ENCODE data around the gene C19orf73.
"Not testable (repeated sequence)": the region's sequence is repeated elsewhere in the genome, so short reads cannot be mapped to it uniquely, and the experiment has no call there.

The C19orf73 gene

DNA sequence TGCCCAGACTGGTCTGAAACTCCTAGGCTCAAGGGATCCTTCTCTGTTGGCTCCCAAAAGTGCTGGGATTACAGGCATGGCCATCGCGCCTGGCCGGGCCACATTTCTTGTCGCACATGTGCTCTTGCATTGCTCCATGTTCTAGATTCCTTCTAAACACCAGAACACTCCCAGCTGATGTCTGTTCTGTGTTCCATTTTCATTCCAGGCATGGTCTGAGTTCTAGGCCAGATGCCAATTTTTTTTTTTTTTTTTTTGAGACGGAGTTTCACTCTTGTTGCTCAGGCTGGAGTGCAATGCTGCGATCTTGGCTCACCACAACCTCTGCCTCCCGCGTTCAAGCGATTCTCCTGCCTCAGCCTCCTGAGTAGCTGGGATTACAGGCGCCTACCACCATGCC lies 2.9 kb upstream of the C19orf73 start:
- not testable (repeated sequence) for DNase-seq

DNA sequence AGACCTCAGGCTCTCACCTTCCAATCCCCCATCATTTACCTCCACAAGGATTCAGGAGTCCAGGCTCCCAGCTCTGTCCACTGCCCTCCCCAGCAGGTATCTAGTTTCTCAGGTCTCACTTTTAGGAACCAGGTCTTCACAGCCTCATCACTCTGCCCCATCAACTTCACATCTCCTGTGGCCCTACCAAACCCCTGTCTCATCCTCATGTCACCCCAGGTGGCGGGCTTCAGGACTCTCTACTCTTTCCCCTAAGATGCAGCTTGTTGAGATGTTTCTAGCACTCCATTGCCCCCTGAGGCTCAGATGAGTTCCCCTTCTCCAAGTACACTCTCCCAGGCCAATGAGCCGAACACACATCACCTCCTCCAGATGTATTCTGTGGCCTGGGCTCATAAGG lies 1.9 kb upstream of the C19orf73 start:
- DNase-seq = no peak

DNA sequence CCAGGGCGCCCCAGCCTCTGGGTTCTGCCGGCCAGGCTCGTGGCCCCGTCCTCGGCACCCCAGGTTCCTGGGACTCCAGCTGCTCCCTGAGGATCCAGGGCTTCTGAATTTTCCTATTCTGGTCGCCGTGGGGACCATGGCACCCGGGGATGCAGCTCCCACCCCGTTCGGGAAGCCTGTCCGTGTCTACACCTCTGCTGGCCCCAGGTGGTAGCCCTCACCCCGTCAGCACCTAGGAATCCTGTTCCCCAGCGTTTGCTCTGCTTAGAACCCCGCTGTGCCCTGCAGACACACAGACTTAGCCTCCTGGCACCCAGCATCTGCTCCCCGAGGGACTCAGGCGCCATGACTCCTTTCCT lies 1.4 kb upstream of the C19orf73 start:
- no peak for DNase-seq

DNA sequence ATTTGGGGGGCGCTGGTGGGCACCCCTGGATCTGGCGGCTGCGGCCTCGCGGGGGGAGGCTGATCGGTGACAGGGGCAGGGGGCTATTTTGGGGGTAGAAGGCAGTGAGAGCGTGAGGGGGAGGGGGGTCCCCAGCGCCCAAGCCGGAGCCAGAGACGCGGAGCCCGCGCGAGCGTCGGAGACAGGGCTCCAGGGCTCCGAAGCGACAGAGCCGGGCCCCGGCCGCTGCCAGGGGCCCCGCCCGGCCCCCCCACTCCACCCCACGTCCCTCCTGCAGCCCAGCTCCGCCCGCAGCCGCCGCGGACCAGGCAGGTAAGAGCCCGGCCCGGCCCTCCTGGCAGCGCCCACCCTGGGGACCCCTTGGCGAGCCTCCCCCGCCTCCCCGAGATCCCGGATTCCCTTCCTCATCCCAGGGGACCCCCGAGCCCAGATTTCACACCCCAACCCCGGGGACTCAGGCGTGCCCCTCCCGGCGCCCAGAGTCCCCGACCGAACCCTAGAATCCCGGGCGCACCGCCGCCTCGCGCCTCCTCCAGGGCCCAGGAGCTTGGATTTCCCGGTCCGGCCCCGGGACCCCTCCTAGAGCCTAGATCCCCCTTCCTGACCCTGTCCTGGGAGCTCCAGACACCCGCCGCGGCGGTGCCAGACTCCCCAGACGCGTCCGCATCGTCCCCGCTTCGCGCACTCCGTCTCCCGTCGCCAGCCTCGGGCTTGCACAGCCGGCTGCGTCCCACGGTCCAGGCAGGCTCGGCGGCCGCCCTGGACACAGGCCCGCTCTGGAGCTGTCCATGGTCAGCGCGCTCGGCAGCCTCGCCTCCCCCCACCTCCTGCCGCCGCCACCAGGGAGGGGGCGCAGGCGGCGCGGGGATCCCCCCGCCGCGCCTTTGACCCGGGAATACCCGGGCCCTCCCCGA lies 725 bp upstream of the C19orf73 start, which contains the start of gene PPFIA3:
TSS of gene PPFIA3 (plus strand) at position 134 of the 914 bp plus-strand sequence. CDS start 8,330 bp downstream, outside the sequence.
- DNase-seq = no peak

DNA sequence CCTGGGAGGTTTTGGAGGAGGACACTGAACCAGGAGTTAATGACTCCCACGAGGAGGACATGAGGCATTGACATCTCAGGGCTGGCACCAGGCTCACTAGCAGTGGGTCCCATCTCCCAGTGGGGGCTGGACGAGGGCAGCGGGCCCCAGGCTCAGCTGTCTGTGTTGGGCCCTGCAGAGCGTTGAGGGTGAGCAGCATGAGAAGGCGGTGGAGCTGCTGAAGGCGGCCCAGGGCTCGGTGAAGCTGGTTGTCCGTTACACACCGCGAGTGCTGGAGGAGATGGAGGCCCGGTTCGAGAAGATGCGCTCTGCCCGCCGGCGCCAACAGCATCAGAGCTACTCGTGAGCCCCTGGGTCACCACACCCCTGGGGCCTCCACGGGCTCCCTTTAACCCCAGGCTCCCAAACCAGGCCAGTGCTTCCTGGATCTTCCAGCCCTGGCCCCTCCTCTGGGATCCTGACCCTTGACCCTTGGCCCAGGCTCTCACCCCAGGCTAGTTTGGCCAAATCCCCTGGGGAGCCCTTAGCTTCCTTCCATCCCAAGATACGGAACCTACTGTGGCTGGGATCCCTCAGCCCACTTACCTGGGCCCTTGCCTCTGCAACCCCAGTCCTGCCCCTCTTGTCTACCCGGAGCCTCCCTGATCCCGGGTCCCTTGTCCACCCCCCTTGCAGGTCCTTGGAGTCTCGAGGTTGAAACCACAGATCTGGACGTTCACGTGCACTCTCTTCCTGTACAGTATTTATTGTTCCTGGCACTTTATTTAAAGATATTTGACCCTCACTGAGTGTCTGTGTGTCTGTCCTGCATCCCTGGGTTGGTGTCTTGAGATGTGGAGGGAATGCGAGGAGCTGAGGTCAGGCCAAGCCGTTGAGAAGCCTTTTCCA lies 1.0 kb downstream of the C19orf73 start:
- DNase-seq = no peak

DNA sequence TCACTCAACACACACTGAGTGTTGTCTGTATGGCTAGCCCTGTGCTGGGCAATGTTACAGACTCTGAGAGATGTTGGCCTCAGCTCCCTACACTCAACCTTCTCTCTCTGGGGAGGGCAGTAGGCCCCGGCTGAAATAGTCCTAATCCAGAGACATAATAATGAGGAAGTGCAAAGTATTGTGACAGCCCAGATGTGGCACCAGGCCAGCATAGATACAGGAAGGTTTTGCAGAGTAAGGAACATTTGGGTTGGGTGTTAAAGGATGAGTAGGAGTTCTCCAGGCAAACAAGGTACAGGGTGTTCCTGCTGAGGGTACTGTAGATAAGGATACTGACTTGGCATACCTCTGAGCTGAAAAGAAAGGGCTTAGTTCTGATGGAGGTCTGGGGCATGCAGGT lies 2.4 kb downstream of the C19orf73 start:
- DNase-seq = no peak

DNA sequence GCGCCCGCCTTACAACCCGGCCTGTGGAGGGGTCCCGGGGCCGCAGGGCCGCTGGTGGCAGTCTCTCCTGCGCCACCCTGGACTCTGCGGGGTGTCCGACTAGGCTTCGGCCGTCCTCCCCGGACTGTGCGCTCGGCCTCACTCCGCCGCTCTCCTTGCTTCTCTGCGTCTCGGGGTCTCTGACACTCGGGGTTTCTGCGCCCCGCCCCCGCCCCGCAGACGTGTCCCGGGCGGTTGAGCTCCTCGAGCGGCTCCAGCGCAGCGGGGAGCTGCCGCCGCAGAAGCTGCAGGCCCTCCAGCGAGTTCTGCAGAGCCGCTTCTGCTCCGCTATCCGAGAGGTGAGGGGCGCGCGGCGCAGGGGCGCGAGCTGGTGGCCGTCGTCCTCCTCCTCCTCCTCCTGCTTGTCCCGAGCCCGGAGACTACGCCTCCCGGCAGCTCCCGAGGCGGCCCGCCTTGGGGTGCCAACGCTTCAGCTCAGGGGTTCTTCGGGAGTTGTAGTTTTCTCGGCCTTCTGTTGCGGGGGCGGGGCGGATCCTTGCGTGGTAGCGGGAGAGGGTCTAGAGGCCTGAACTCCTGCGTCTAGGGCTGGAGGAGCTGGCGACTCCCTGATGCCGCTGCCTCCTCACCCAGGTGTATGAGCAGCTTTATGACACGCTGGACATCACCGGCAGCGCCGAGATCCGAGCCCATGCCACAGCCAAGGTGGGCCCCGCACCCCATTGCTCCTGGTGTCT lies 4.1 kb downstream of the C19orf73 start:
- DNase-seq = no peak

DNA sequence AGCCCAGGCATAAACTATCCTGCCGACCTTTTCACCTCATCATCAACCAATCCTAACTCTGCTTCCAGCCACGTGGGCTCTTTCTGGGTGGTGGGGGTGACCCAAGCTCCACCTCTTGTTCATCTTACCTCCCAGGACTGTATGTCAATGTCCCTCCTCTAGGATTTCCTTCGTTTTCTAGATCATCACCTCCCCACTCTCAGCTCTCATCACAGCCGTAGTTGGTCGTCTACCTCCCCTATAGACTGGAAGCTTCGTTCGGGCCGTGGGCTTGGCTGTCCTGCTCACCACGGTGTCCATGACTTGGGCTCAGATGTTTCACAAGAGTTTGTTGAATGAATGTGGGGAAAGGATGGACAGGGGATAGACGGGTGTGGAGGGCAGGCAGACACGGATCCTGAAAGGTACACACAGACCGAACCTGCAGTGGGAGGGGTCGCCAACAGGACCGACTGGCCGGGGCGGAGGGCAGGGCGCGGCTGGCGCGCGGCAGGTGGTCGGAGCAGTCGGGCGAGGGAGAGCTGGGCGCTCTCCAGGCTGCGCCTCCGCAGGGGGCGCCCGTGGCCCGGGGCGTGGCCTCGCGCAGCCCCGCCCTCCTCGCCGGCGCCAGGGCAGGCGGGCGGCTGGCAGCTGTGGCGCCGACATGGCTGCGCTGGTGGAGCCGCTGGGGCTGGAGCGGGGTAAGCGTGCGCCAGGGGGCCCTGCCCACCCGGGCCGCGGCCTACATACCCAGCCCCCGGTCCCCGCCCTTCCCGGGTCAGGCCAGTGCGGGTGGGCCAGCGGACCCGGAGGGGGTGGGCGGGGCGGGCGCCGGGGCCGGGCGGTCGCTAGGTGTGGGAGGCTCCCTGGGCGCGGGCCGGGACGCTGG lies 4.9 kb downstream of the C19orf73 start, which contains the start of gene LIN7B:
TSS of gene LIN7B (plus strand) at position 609 of the 868 bp plus-strand sequence. CDS start at position 644, 35 bp downstream.
- peak; percentile 57 to 72 for DNase-seq

DNA sequence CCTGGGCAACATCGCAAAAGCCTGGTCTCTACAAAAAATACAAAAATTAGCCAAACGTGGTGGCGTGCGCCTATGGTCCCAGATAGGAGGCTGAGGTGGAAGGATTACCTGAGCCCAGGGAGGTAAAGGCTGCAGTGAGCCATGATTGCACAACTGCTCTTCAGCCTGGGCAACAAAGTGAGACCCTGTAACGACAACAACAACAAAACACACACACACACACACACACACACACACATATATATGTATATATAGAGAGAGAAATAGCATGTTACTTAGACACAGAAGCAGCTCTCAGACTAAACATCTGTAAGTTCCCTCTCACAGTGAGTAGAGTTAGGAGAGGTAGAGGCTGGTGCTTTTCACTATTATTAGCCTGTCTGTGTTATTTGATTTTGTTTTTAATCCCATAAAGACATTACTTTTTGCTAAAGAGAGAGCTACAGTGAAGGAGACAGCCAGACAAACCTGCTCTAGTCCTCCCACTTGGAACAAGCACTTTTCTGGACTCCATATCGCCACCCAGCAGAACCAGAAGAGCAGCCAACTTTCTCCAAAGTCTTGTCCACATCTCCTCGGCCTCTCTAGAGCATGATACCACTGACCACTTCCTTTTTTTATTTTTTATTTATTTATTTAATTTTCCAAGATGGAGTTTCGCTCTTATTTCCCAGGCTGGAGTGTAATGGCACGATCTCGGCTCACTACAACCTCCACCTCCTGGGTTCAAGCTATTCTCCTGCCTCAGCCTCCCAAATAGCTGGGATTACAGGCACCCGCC lies 7.5 kb downstream of the C19orf73 start:
- DNase-seq = no peak

DNA sequence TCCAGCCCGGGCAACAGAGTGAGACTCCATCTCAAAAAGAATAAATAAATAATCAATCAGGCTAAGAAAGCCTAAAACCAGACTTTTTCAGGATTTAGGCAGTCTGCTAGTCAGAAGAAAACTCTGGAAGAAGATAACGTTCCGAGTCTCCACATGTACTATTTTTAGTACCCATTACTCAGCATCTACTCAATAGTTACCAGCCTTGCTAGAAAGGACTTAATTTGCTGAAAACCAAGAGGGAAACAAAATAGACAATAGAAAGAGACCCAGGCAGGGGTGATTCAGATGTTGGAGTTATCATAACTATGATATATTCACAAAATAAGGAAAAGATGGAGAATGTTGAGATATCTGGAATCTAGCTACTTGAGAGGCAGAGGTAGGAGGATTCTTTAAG lies 8.4 kb downstream of the C19orf73 start:
- DNase-seq = no peak

DNA sequence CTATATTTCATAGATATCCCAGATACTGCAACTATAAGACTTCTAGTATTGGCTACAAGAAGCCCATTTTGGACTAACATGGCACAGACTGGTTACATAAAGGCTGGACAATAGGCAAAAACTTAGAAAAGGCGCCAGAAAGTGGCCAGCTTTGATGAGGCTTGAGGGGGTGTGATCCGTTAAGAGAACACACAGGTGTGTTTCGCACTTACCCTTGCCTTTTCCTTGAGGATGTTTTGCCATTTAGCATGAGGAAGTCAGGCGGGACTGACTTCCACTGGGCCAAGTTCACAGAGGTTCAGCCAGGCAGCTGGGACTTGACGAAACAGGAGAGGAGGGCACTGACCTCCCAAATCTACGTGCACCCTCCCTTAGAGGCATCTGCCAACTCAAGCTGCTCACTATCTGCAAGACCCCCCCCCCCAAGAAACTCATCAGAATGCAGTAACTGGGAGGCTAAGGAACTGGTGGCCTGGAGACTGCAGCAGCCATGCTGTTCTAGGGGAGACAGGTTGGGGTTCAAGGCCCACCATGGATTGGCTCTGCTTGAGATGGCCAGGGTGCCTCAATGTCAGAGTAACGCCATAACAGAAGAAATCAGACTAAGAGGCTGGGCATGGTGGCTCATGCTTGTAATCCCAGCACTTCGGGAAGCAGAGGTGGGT lies 9.2 kb downstream of the C19orf73 start:
- DNase-seq = no peak

DNA sequence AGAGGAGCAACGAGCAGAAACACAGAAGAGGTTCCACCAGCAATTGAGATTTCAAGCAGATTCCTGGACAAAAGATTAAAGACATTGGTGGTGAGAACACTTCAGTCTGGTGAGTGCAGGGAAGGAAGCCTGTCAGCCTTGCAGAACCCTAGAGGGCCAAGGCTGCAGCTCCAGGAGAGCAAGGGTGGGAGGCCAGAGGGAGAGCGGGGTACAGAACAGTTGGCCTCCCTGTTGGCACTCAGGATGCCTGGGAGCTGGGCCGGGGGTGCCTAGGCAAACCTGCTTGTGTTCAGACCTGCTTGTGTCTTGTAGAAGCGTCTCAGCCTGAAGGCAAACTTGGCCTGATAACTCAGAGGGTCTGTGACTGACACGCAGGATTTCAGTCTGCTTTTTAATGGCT lies 9.9 kb downstream of the C19orf73 start:
- DNase-seq = no peak

DNA sequence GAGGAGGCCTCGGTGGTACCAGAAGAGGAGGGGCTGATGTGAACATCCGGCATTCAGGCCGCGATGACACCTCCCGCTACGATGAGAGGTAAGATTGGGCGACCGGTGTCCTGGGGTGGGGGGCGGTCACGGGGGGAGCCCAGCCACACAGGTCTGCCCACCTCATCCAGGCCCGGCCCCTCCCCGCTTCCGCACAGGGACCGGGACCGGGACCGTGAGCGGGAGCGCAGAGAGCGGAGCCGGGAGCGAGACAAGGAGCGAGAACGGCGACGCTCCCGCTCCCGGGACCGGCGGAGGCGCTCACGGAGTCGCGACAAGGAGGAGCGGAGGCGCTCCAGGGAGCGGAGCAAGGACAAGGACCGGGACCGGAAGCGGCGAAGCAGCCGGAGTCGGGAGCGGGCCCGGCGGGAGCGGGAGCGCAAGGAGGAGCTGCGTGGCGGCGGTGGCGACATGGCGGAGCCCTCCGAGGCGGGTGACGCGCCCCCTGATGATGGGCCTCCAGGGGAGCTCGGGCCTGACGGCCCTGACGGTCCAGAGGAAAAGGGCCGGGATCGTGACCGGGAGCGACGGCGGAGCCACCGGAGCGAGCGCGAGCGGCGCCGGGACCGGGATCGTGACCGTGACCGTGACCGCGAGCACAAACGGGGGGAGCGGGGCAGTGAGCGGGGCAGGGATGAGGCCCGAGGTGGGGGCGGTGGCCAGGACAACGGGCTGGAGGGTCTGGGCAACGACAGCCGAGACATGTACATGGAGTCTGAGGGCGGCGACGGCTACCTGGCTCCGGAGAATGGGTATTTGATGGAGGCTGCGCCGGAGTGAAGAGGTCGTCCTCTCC lies 11.1 kb downstream of the C19orf73 start:
- DNase-seq = no peak

DNA sequence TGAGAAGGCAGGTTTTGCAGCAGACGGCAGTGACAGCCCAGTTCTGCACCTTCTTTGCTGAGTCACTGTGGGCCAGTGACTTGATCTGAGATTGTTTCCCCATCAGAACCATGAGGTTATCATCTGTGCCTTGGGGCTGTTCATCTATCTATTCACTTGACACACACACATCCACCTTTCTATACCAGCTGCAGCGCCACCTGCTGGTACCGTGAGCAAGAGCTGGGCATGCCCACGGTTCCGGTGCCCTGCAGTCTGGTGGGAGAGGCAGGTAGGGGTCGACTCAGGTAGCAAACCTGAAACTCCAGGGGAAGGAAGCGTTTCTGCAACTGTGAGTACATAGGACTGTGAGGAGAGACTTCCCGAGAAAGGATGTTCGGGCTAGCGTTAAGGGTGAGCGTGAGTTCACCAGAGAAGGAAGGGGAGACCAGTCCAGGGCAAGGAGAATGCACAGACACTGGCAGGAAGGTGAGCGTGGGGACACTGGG lies 12.3 kb downstream of the C19orf73 start:
- DNase-seq = peak; percentile 34 to 42

DNA sequence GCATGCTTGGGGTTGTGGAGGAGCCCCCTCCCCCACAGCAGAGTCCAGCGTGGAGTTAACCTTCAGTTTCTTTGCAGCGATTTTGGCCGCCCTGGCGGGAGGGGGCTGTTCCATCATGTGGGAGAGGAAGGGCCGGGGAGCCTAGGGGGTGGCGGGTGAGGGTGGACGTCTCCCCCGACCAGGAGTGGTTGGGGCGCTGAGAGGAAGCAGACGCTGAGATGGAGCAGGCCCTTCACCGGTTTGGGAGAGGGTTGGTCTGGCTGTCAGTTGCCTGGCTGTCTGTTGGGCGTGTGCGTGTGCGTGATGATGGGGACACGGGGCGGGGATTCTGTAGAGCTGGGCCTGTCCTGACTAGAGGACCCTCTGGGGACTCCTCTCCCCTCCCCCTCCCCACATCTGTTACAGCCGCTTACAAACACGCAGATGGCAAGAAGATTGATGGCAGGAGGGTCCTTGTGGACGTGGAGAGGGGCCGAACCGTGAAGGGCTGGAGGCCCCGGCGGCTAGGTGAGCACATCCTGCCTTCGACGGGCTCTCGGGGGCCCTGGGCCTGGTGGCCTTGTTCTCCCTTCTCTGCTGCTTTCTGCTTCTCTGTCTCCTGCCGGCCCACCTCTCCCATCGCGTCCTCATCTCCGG lies 14.6 kb downstream of the C19orf73 start:
- no peak for DNase-seq

DNA sequence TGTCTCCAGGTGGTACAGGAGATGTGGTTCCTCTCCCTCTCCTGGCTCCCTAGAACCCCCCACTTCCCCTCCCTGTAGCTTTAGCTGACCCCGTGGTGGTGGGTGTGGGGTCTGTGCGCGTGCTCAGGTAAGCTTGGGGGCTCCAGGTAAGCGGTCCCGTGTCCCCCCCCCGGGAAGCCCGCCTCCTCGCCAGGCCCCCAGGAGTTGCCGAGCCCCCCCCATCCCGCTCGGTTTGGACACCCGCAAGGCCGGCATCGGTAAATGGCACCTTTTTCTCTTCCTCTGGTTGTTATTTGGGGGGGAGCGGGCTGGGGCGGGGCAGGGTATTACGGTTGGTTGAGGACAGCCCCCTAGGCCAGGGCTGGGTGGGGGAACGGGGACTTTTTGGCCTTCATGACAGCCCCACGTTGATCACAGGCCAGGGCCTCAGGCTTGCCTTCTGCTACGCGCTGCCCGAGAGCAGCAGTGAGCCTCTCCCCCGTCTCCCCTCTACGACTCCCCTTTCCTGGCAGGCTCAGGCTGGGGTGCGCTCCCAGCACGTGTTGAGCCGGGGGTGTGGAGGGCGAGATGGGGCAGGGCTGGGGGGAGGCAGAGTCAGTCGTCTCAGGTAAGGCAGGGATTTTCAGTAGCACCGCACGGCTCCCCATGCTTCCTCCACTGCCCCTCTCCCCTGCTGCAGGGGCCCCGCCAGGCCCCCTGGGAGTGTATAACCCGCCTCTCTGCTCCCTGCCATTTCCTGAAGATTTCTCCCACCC lies 15.4 kb downstream of the C19orf73 start:
- no peak for DNase-seq

DNA sequence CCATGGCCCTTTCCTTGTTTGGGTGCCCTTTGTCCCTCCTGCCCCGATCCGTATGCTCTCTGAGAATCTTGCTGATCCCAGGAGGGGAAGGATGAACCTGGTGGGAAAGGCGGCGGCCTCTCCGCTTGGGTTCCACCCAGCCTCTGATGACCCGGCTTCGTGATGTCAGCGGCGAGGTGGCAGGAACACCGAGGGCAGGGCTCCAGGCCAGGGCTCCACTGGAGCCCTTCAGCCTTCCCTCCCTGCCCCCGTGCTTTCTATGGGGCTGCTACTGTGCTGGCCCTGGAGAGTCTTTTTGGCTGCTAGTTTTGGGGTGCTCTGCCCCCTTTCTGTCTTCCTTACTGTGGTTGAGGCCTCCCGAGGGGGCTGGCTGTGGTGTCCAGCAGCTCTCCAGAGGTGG lies 16.6 kb downstream of the C19orf73 start:
- DNase-seq = no peak

DNA sequence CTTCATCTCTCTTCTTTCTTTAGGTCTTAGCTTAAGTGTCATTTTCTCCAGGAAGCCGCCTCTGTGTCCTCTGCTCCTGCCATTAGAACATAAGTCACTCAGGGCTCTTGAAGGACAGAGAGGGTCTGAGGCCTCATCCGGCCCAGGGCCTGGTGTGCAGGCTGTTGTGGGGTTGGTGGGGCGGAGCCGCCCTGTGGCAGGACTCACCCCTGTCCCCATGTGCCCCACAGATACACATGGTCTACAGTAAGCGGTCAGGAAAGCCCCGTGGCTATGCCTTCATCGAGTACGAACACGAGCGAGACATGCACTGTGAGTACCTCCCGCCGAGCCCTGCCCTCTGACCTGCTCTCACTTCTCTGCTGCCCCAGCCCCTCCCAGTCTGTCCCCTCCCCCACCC lies 17.8 kb downstream of the C19orf73 start:
- DNase-seq = no peak
